GM12801 (cell line): ENCODE results near the gene TRAF3.

Experiments
- TF ChIP-seq, protein P1 (sequence below): IDR thresholded peaks from one replicate; pipeline ENCODE4 v1.5.1; 2011; ENCODE audit warnings: control low read depth; ENCODE audit not compliant: insufficient read length; ENCODE audit errors: extremely low read depth

The TRAF3 gene

DNA sequence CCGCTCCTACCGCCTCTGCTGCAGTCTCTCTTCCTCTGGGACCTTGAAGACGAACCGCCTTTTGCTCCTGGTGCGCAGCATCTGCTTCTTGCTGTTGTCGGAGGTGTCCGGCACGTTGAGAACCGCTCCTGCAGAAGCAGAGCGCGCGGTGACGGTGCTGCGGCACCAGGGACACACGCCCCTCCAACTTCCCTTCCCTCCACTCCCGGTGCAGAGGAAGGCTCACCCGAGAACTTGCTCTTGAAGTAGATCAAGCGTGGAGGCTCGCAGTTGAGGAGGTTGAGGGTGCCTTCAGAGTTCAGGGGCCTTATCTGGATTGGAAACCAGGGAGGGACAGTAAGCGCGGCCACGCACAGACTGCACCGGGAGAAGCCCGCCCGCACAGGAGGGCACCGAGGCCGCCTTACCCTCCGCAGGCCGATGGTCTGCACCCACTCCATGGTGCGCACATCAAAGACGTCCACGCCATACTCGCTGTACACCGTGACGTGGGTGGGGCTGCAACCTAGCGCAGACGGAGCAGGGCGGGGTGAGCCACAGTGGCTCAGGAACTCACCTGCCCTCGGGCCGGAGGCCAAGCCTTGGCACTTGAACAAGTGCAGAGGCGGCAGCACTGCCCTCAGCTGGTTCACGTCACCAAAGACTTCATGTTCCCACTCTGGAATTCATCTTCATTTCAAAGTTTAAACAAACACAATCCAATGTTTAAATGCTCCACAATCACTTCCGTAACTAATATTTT is 162.7 kb downstream of the TRAF3 start:
- TF ChIP-seq, protein P1, sequence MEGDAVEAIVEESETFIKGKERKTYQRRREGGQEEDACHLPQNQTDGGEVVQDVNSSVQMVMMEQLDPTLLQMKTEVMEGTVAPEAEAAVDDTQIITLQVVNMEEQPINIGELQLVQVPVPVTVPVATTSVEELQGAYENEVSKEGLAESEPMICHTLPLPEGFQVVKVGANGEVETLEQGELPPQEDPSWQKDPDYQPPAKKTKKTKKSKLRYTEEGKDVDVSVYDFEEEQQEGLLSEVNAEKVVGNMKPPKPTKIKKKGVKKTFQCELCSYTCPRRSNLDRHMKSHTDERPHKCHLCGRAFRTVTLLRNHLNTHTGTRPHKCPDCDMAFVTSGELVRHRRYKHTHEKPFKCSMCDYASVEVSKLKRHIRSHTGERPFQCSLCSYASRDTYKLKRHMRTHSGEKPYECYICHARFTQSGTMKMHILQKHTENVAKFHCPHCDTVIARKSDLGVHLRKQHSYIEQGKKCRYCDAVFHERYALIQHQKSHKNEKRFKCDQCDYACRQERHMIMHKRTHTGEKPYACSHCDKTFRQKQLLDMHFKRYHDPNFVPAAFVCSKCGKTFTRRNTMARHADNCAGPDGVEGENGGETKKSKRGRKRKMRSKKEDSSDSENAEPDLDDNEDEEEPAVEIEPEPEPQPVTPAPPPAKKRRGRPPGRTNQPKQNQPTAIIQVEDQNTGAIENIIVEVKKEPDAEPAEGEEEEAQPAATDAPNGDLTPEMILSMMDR: no peak

DNA sequence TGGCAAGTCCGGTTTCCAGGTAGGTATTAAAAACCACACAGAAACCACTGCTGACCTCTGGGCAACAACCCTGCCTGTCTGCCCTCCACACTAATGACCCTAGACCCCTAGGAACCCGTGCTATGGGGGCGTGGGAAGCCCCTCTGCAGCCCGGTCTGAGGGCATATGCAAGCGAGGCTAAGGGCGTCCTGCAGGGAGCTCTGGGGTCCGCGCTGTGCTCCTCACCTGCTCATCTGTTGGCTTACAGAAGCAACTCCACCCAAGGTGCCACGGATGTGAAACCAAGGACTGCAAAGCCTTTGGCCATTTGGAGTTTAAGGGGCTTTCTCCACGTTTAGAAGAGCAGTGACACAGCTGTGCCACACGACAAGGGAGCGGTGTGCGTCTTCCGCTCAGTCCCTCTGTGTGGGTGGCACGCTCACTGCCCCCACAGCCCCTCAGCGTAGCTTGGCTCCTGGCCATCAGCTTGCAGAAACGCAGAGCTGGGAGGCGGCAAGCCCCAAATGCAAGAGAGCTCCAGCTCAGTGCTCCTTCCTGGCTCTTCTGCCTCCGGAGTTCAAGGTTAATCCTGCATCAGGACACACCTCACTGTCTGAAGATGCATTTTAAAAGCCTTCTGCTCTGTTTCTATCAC is 163.6 kb downstream of the TRAF3 start:
- TF ChIP-seq, protein P1: no peak

DNA sequence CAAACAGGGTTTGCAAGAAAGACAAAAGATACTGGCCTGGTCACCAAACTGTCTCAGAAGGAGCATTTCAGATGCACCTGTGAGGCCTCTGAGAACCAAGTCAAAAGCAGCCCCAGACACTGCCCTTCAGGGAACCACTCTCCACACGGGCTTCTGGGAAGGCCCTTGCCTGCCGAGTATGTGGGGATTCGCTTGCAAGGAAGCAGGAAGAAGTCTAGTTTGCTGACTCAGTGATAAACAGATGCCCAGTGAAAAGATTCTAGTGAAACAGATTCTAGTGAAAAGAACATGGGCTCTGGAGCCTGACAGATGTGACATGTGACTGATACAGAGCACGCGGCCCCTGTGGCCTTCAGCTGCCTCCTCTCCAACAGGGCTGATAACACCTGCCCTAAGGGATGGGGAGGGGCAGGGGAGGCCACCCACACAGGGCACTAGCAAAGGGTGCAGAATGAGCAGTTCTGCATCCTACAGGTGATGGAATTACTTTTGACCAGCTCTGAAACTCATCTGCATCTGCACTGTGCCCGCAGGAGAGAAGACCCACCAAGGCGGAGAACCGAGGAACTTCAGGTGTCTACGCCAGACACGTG is 164.3 kb downstream of the TRAF3 start:
- TF ChIP-seq, protein P1: no peak

DNA sequence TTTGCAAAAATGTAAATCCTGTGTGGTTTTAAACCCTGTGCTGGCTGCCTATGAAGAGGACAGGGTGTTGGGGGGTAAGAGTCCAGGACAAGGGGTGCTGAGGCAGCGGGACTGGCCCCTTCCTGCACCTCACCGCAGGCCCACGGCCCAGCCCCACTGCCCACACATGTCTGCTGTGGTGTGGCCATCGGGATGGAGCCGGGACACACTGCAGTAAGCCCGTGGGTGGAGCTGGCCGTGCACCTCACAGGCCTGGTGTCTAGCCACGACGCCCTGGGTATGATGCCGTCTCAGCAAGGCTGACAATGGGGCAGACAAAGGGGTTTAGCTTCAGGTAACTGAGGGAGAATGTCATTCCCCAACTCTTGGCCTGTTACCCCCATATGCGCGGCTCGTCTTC is 164.8 kb downstream of the TRAF3 start:
- TF ChIP-seq, protein P1: no peak

DNA sequence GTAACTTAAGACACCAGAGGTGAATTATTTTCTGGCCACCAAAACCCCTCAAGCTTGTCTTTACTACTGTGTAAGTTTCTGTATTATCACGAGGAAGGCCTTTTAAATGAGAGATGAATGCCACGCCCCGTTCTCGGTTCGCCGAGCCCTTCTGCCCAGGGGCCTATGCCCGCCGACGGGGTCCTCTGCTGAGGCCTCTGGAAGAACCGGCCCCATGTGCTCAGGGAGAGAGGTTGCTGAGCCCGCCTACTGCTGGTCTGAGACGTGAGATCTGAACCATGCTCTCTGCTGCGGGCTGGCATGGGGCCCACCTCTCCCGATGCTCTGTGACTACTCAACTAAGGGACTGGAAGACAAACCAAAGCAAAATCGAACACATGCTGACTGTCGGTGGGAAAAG is 166.2 kb downstream of the TRAF3 start:
- TF ChIP-seq, protein P1: no peak

DNA sequence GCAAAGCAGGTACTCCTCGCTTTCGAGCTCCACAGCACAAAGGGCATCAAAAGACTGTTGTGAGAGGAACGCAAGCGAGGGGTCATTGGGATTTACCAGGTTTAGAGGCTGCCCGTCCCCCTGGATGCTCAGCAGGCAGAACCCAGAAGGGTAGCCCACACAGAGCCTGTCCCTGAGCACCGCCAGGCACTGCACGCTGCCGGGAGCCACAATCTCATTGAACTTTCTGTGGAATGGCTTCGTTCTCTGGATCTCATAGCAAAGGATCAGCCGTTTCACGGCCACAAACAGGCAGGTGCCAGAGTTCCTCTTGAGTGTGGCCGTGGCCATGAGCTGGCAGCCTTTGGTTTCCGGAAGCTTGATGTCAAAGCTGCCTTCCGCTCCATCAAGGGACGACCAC is 166.7 kb downstream of the TRAF3 start:
- TF ChIP-seq, protein P1: no peak

DNA sequence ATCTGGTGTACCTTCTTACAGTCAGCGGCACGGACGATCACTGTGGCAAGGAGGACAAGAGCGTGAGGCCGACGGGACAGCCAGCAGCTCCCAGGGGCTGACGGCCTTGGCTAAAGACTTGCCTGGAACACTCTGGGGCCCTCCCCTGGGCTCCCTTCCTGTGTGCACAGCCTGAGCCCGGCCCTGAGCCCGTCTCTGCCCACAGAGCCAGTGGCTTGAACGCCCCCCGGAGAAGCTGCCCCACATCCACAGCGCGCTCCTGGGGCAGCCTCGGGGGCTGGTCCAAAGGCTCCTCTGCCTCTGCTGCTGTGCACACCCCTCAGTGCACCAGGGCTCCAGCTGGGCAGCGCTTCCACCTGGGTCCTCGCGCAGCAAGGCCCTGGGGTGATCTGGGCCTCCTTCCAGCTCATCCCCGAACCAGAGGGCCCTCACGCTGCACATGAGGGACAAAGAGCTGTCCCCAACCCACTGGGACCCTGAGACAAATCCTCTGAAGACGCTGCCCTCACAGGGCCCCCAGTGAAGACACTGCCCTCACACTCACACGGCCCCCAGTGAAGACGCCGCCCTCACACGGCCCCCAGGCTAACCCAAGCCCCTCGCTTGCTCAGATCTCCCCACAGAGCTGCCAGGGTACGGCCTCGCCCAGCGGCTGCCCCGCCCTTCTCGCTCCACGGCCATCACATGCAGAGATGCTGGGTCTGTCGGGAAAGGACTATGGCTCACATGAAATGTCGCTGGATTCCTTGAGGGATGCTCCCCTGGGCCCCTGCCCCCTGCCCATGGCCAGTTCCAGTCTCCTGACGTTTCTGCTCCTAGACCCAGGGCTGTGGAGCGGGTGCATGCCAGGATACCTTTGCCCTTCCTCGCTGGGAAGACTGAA is 167.4 kb downstream of the TRAF3 start:
- TF ChIP-seq, protein P1: no peak
